IMR-90 (cell line): ENCODE results near the gene RALGAPA1. TPM values are rescaled to one million over a fixed set of nuclear protein-coding genes. Genes with fewer than 3 reads are reported as not detected.
"Not testable (repeated sequence)": the region's sequence is repeated elsewhere in the genome, so short reads cannot be mapped to it uniquely, and the experiment has no call there.

Source experiments
- ATAC-seq: fragments of 200-7000 bp; cut with Tn5 transposase; 2 replicates; pipeline ENCODE4 v1.9.1; 2020; ENCODE audit warnings: low read depth, mild to moderate bottlenecking, moderate library complexity
- BruUV-seq: library from RNA; stranded (reverse); fragments of 400-500 nt; replicated peaks from 2 replicates; lab custom pipeline; 2021; lab: Mats Ljungman, UMichigan
- CTCF ChIA-PET: fragments of 300-600 bp; formaldehyde crosslinking; extraction: SDS; loops from one replicate; lab custom pipeline; 2021; ENCODE audit warnings: antibody characterized with exemption; lab: Yijun Ruan, JAX
- POLR2A ChIA-PET: fragments of 300-600 bp; sonication (Branson Sonifier 250); formaldehyde crosslinking; loops from one replicate; lab custom pipeline; 2022; ENCODE audit warnings: antibody characterized with exemption; ENCODE audit not compliant: unreplicated experiment; lab: Charles Lee
- DNase-seq: peaks from one replicate; pipeline ENCODE4 v3.0.0; 2013
- H2AFZ ChIP-seq: replicated peaks from 2 replicates; pipeline ENCODE3; 2013; ENCODE audit warnings: low read length, mild to moderate bottlenecking; ENCODE audit not compliant: poor library complexity
- H2AK5ac ChIP-seq: 2 replicates; pipeline ENCODE4 v1.6.1; 2013; ENCODE audit warnings: low read depth, low read length, inconsistent platforms
- H2AK9ac ChIP-seq: replicated peaks from 2 replicates; pipeline ENCODE3; 2013; ENCODE audit warnings: mild to moderate bottlenecking, low read depth, low read length, moderate library complexity; ENCODE audit not compliant: poor library complexity
- H2BK120ac ChIP-seq: 2 replicates; pipeline ENCODE4 v1.6.1; 2013; ENCODE audit warnings: low read depth, low read length, inconsistent platforms
- H2BK15ac ChIP-seq: 3 replicates; pipeline ENCODE4 v1.6.1; 2013; ENCODE audit warnings: low read depth, low read length, inconsistent platforms
- H2BK20ac ChIP-seq: 2 replicates; pipeline ENCODE4 v1.6.1; 2013; ENCODE audit warnings: low read depth, mild to moderate bottlenecking, inconsistent platforms, low read length, moderate library complexity
- H2BK5ac ChIP-seq: 2 replicates; pipeline ENCODE4 v1.6.1; 2013; ENCODE audit warnings: mild to moderate bottlenecking, low read depth, low read length, inconsistent platforms; ENCODE audit not compliant: poor library complexity, severe bottlenecking
- H3K14ac ChIP-seq: replicated peaks from 2 replicates; pipeline ENCODE4 v1.6.1; 2013; ENCODE audit warnings: low read depth, low read length, inconsistent platforms
- H3K18ac ChIP-seq: 2 replicates; pipeline ENCODE4 v1.6.1; 2013; ENCODE audit warnings: low read depth, low read length, control low read depth
- H3K23ac ChIP-seq: 2 replicates; pipeline ENCODE4 v1.6.1; 2013; ENCODE audit warnings: low read depth, low read length, inconsistent platforms
- H3K27ac ChIP-seq: 2 replicates; pipeline ENCODE4 v1.5.1; 2013; ENCODE audit warnings: mild to moderate bottlenecking, control low read depth, low read length; ENCODE audit not compliant: insufficient read depth
- H3K27me3 ChIP-seq: 2 replicates; pipeline ENCODE4 v1.6.1; 2013; ENCODE audit warnings: low read length; ENCODE audit not compliant: control insufficient read depth, insufficient read depth
- H3K36me3 ChIP-seq: 2 replicates; pipeline ENCODE4 v1.6.1; 2013; ENCODE audit warnings: low read length, mixed read lengths; ENCODE audit not compliant: control insufficient read depth, insufficient read depth
- H3K4ac ChIP-seq: 2 replicates; pipeline ENCODE4 v1.6.1; 2013; ENCODE audit warnings: low read depth, low read length, inconsistent platforms
- H3K4me1 ChIP-seq: 2 replicates; pipeline ENCODE4 v1.6.1; 2013; ENCODE audit warnings: low read length, mixed read lengths; ENCODE audit not compliant: control insufficient read depth, insufficient read depth
- H3K4me2 ChIP-seq: 2 replicates; pipeline ENCODE4 v1.6.1; 2013; ENCODE audit warnings: low read depth, mild to moderate bottlenecking, control low read depth, low read length, moderate library complexity
- H3K4me3 ChIP-seq: 2 replicates; pipeline ENCODE4 v1.5.1; 2013; ENCODE audit warnings: low read depth, mild to moderate bottlenecking, control low read depth, low read length, moderate library complexity; ENCODE audit not compliant: insufficient read depth
- H3K56ac ChIP-seq: 2 replicates; pipeline ENCODE4 v1.6.1; 2013; ENCODE audit warnings: low read length, inconsistent platforms; ENCODE audit not compliant: insufficient read depth; ENCODE audit errors: extremely low read depth
- H3K79me1 ChIP-seq, 2 experiments: 2 replicates each; pipeline ENCODE4 v1.6.1; 2013; ENCODE audit warnings: low read length in 2 of 2, inconsistent platforms in 1 of 2, low read depth in 1 of 2
- H3K9ac ChIP-seq: 2 replicates; pipeline ENCODE4 v1.6.1; 2013; ENCODE audit warnings: low read depth, low read length, control low read depth
- H3K9me1 ChIP-seq: 2 replicates; pipeline ENCODE4 v1.6.1; 2013; ENCODE audit warnings: low read length, inconsistent platforms; ENCODE audit not compliant: insufficient read depth
- H3K9me3 ChIP-seq: 2 replicates; pipeline ENCODE4 v1.6.1; 2013; ENCODE audit warnings: low read length; ENCODE audit not compliant: control insufficient read depth, insufficient read depth
- H4K20me1 ChIP-seq: 2 replicates; pipeline ENCODE4 v1.6.1; 2013; ENCODE audit warnings: low read length, inconsistent platforms; ENCODE audit not compliant: insufficient read depth
- H4K5ac ChIP-seq: 2 replicates; pipeline ENCODE4 v1.6.1; 2013; ENCODE audit warnings: mild to moderate bottlenecking, low read depth, low read length, control low read depth
- H4K8ac ChIP-seq, 2 experiments: 2 replicates each; pipeline ENCODE4 v1.6.1; 2013; ENCODE audit warnings: low read depth in 2 of 2, low read length in 2 of 2, control low read depth in 1 of 2, inconsistent platforms in 1 of 2
- H4K91ac ChIP-seq: 2 replicates; pipeline ENCODE4 v1.6.1; 2013; ENCODE audit warnings: low read depth, low read length, inconsistent platforms; ENCODE audit not compliant: insufficient read depth
- WGBS, 2 experiments: methylation state at CpG; one replicate each; pipeline versions ENCODE4 v1.1.5 to v1.1.7; 2013; ENCODE audit warnings: missing lambda C conversion rate in 2 of 2; ENCODE audit not compliant: insufficient read length in 1 of 2; ENCODE audit errors: extremely low coverage in 2 of 2; 5-methylcytosine and 5-hydroxymethylcytosine counted together
- dilution Hi-C: fragments of 300-500 bp; cut with HindIII; formaldehyde crosslinking; loops from one replicate; pipeline ENCODE4 v1.14.3; 2018; ENCODE audit warnings: low sequenced_read_pairs; ENCODE audit not compliant: unreplicated experiment
- in situ Hi-C: fragments of 300-500 bp; cut with MboI; formaldehyde crosslinking; loops from 3 replicates; pipeline ENCODE4 v1.14.3; 2019; ENCODE audit warnings: low sequenced_read_pairs, inconsistent platforms, mixed read lengths
- intact Hi-C: fragments of 100-400 bp; cut with micrococcal nuclease; formaldehyde crosslinking; loops from 2 replicates; pipeline ENCODE4 v1.10.0; 2022
- polyA plus RNA-seq, 3 experiments: library from polyadenylated mRNA; depleted of rRNA; stranded (reverse); fragments of >200 nt; gene quantifications; 2 replicates each; pipeline ENCODE4 v1.2.3, GENCODE V29; 2012; ENCODE audit warnings: low replicate concordance in 1 of 3
- total RNA-seq: library from RNA; depleted of rRNA; stranded (reverse); fragments of >200 nt; gene quantifications from 2 replicates; pipeline ENCODE4 v1.2.3, GENCODE V29; 2012

The RALGAPA1 gene
- total and polyA plus RNA-seq, 2 of the 4 experiments (the other 2 are of a cell fraction) = 5.1 to 25.6 TPM

- H4K8ac ChIP-seq, H3K9ac ChIP-seq, H3K27me3 ChIP-seq, in situ Hi-C loops, intact Hi-C loops, ATAC-seq, H3K56ac ChIP-seq, dilution Hi-C loops, BruUV-seq, H3K9me3 ChIP-seq, H2BK15ac ChIP-seq, DNase-seq, H3K14ac ChIP-seq, H3K4me1 ChIP-seq, POLR2A ChIA-PET, H2AK9ac ChIP-seq, H3K9me1 ChIP-seq, H2BK120ac ChIP-seq, H2AFZ ChIP-seq, H3K4me2 ChIP-seq, H2BK20ac ChIP-seq, H4K5ac ChIP-seq, H4K91ac ChIP-seq, H3K4me3 ChIP-seq, H3K18ac ChIP-seq, H3K23ac ChIP-seq, H4K20me1 ChIP-seq, H2AK5ac ChIP-seq, H3K27ac ChIP-seq, H2BK5ac ChIP-seq, H3K4ac ChIP-seq, H3K79me1 ChIP-seq: not testable (repeated sequence)
- CTCF ChIA-PET = interaction anchor here (0.7 kb wide), 1 partner anchor 16 kb away, joined by 3 read pairs; no protein-coding TSS in a partner anchor
- H3K36me3 ChIP-seq = peaks cover 11% of the 10 kb centered on the region
- WGBS, 2 experiments = 100% methylated on average over 2 of the region's 2 CpGs; no CpG with 5 or more reads in 1 of the 2 experiments
Observed at GRCh38 chr14:35841704-35842103, 32.6 kb upstream of the RALGAPA1 start.
